Panc1 (cell line): ENCODE data around the gene CCDC148.

Source experiments
- CTCF ChIP-seq: fragments of 450-650 bp; IDR thresholded peaks from 2 replicates; pipeline ENCODE4 v1.5.1; 2017; ENCODE audit warnings: mild to moderate bottlenecking
- POLR2AphosphoS5 ChIP-seq: IDR thresholded peaks from 2 replicates; pipeline ENCODE4 v1.6.1; 2012; ENCODE audit warnings: mild to moderate bottlenecking, low read depth, low read length, moderate library complexity
- REST ChIP-seq, 2 experiments: IDR thresholded peaks; 2 replicates each; pipeline ENCODE4 v1.6.1; 2011 to 2012; ENCODE audit warnings: low read depth in 2 of 2, control low read depth in 1 of 2, low read length in 1 of 2, mild to moderate bottlenecking in 1 of 2, moderate library complexity in 1 of 2; ENCODE audit not compliant: insufficient read depth in 1 of 2
- SIN3A ChIP-seq: IDR thresholded peaks from 2 replicates; pipeline ENCODE4 v1.6.1; 2012; ENCODE audit warnings: low read depth, mild to moderate bottlenecking, low read length, moderate library complexity, borderline replicate concordance; ENCODE audit not compliant: insufficient read depth

- no peak for TF ChIP-seq CTCF
- no peak for TF ChIP-seq SIN3A
- no peak for TF ChIP-seq POLR2AphosphoS5
- TF ChIP-seq REST (IDR thresholded peaks at IDR 0.05; ENCODE audit: insufficient read depth in 1 of 2, low read depth in 2 of 2, low read length in 1 of 2), result no peak
Observed at GRCh38 chr2:158207354-158207753, 249.2 kb downstream of the CCDC148 start.
